ENCODE data around the gene C1QB.

DNA sequence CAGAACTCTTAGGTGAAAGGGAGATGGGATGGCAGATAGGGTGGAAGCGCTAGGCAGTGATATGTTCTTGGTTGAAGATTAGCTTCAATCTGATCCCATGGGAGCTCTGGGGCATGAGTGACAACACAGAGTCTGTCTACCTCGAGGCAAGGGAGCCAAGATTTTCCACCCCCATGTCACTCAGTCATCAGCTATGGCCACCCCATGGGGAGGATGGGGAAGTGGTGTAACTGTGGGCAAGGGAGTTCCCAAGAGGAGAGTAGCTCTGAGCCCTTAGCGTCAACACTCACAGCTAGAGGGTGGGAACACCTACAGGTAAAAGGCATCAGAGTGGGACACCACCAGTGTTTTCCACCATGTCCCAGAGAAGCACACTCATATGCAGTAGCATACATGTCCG lies 46.9 kb upstream of the C1QB start:
- TF ChIP-seq KLF13 (tag; IDR thresholded peaks at IDR 0.05; ENCODE audit: borderline replicate concordance, low read depth) (no peak), KLF16 (IDR thresholded peaks at IDR 0.05) (no peak), POLR2G (IDR thresholded peaks at IDR 0.05; ENCODE audit: low read depth, low read length) (no peak), ZNF282 (CRISPR knock-in tag; IDR thresholded peaks at IDR 0.05) (no peak), CEBPB (tag; IDR thresholded peaks at IDR 0.05) (no peak), GABPA (tag; conservative IDR thresholded peaks at IDR 0.05; ENCODE audit: low read depth) (no peak)
- TF ChIP-seq, protein P1, sequence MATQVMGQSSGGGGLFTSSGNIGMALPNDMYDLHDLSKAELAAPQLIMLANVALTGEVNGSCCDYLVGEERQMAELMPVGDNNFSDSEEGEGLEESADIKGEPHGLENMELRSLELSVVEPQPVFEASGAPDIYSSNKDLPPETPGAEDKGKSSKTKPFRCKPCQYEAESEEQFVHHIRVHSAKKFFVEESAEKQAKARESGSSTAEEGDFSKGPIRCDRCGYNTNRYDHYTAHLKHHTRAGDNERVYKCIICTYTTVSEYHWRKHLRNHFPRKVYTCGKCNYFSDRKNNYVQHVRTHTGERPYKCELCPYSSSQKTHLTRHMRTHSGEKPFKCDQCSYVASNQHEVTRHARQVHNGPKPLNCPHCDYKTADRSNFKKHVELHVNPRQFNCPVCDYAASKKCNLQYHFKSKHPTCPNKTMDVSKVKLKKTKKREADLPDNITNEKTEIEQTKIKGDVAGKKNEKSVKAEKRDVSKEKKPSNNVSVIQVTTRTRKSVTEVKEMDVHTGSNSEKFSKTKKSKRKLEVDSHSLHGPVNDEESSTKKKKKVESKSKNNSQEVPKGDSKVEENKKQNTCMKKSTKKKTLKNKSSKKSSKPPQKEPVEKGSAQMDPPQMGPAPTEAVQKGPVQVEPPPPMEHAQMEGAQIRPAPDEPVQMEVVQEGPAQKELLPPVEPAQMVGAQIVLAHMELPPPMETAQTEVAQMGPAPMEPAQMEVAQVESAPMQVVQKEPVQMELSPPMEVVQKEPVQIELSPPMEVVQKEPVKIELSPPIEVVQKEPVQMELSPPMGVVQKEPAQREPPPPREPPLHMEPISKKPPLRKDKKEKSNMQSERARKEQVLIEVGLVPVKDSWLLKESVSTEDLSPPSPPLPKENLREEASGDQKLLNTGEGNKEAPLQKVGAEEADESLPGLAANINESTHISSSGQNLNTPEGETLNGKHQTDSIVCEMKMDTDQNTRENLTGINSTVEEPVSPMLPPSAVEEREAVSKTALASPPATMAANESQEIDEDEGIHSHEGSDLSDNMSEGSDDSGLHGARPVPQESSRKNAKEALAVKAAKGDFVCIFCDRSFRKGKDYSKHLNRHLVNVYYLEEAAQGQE (IDR thresholded peaks at IDR 0.05; ENCODE audit: borderline replicate concordance) = no peak
- TF ChIP-seq, protein P1 (CRISPR knock-in tag; IDR thresholded peaks at IDR 0.05; ENCODE audit: low read depth) = no peak
- TF ChIP-seq, protein P2, sequence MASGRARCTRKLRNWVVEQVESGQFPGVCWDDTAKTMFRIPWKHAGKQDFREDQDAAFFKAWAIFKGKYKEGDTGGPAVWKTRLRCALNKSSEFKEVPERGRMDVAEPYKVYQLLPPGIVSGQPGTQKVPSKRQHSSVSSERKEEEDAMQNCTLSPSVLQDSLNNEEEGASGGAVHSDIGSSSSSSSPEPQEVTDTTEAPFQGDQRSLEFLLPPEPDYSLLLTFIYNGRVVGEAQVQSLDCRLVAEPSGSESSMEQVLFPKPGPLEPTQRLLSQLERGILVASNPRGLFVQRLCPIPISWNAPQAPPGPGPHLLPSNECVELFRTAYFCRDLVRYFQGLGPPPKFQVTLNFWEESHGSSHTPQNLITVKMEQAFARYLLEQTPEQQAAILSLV (tag; IDR thresholded peaks at IDR 0.05) = no peak
- TF ChIP-seq, protein P3, sequence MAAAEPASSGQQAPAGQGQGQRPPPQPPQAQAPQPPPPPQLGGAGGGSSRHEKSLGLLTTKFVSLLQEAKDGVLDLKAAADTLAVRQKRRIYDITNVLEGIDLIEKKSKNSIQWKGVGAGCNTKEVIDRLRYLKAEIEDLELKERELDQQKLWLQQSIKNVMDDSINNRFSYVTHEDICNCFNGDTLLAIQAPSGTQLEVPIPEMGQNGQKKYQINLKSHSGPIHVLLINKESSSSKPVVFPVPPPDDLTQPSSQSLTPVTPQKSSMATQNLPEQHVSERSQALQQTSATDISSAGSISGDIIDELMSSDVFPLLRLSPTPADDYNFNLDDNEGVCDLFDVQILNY (CRISPR knock-in tag; IDR thresholded peaks at IDR 0.05) = no peak
- TF ChIP-seq, protein P4, sequence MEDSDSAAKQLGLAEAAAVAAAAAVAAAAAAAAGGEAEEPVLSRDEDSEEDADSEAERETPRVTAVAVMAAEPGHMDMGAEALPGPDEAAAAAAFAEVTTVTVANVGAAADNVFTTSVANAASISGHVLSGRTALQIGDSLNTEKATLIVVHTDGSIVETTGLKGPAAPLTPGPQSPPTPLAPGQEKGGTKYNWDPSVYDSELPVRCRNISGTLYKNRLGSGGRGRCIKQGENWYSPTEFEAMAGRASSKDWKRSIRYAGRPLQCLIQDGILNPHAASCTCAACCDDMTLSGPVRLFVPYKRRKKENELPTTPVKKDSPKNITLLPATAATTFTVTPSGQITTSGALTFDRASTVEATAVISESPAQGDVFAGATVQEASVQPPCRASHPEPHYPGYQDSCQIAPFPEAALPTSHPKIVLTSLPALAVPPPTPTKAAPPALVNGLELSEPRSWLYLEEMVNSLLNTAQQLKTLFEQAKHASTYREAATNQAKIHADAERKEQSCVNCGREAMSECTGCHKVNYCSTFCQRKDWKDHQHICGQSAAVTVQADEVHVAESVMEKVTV (CRISPR knock-in tag; IDR thresholded peaks at IDR 0.05) = no peak
- TF ChIP-seq, protein P5, sequence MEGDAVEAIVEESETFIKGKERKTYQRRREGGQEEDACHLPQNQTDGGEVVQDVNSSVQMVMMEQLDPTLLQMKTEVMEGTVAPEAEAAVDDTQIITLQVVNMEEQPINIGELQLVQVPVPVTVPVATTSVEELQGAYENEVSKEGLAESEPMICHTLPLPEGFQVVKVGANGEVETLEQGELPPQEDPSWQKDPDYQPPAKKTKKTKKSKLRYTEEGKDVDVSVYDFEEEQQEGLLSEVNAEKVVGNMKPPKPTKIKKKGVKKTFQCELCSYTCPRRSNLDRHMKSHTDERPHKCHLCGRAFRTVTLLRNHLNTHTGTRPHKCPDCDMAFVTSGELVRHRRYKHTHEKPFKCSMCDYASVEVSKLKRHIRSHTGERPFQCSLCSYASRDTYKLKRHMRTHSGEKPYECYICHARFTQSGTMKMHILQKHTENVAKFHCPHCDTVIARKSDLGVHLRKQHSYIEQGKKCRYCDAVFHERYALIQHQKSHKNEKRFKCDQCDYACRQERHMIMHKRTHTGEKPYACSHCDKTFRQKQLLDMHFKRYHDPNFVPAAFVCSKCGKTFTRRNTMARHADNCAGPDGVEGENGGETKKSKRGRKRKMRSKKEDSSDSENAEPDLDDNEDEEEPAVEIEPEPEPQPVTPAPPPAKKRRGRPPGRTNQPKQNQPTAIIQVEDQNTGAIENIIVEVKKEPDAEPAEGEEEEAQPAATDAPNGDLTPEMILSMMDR (IDR thresholded peaks at IDR 0.05 in 2 of 3, conservative IDR thresholded peaks at IDR 0.05 in 1 of 3; ENCODE audit: insufficient read depth in 2 of 3, low read depth in 1 of 3, low read length in 3 of 3) = no peak

All from K562 (cell line).